ENCODE results near the gene ABCA4. TPM values are rescaled to one million over a fixed set of nuclear protein-coding genes. Genes with fewer than 3 reads are reported as not detected.

ABCA4 gene
- total RNA-seq, 1 experiment from 2014 or later, result 0.22 TPM

- TF ChIP-seq SIN3A (IDR thresholded peaks at IDR 0.05; ENCODE audit: low read depth), result no peak
Observed at GRCh38 chr1:94118471-94118870, 2.5 kb downstream of the ABCA4 start (continued).

- no TSS peak for BruUV-seq (replicated peaks)
- DNase-seq (ENCODE audit: low read depth, low spot score), result no peak
- no peak overlapping the region for H3K4me2 ChIP-seq (ENCODE audit: low read length)
- no peak overlapping the region for H3K4me3 ChIP-seq (replicated peaks in 1 of 2; ENCODE audit: low read depth in 1 of 2, low read length in 2 of 2)
- ChIA-PET CTCF (no interaction called here), RAD21 (ENCODE audit: low non-redundant PET in 1 of 2, low total read pairs in 2 of 2, uncharacterized antibody in 2 of 2, unreplicated experiment in 2 of 2) (no interaction called here), POLR2A (no interaction called here)
- H3K36me3 ChIP-seq (ENCODE audit: control insufficient read depth in 1 of 2, insufficient read depth in 2 of 2, low read length in 2 of 2), result no peaks in the 10 kb centered on the region
- H2AFZ ChIP-seq (ENCODE audit: low read depth, low read length, poor library complexity, severe bottlenecking), result no peak overlapping the region
- no peak for ATAC-seq
- H3K27me3 ChIP-seq (ENCODE audit: insufficient read depth, low read length), result no peaks in the 10 kb centered on the region
- TF ChIP-seq FOSL1 (IDR thresholded peaks at IDR 0.05; ENCODE audit: low read depth) (no peak), SRF (IDR thresholded peaks at IDR 0.05; ENCODE audit: low read depth) (no peak), EGR1 (IDR thresholded peaks at IDR 0.05; ENCODE audit: low read depth) (no peak), RAD21 (IDR thresholded peaks at IDR 0.05; ENCODE audit: low read depth) (no peak), CBX3 (IDR thresholded peaks at IDR 0.05; ENCODE audit: low read depth) (no peak), CEBPB (IDR thresholded peaks at IDR 0.05; ENCODE audit: low read depth) (no peak), POLR2A (IDR thresholded peaks at IDR 0.05; ENCODE audit: borderline replicate concordance, extremely low read depth, insufficient read depth, insufficient read length) (no peak), SIN3A (IDR thresholded peaks at IDR 0.05; ENCODE audit: low read depth) (no peak), ELF1 (IDR thresholded peaks at IDR 0.05; ENCODE audit: borderline replicate concordance, low read depth) (no peak), JUND (IDR thresholded peaks at IDR 0.05) (no peak), POLR2AphosphoS5 (IDR thresholded peaks at IDR 0.05; ENCODE audit: low read depth, low read length) (no peak), CTCF (IDR thresholded peaks at IDR 0.05 in 2 of 3, conservative IDR thresholded peaks at IDR 0.05 in 1 of 3; ENCODE audit: borderline replicate concordance in 1 of 3, insufficient read depth in 1 of 3, low read depth in 2 of 3, low read length in 2 of 3) (no peak), ZNF274 (IDR thresholded peaks at IDR 0.05; ENCODE audit: low read depth, low read length) (no peak), SP1 (IDR thresholded peaks at IDR 0.05; ENCODE audit: low read depth) (no peak), TCF7L2 (IDR thresholded peaks at IDR 0.05; ENCODE audit: borderline replicate concordance, extremely low read depth, insufficient read depth, insufficient read length) (no peak)
- TF ChIP-seq, protein P1, sequence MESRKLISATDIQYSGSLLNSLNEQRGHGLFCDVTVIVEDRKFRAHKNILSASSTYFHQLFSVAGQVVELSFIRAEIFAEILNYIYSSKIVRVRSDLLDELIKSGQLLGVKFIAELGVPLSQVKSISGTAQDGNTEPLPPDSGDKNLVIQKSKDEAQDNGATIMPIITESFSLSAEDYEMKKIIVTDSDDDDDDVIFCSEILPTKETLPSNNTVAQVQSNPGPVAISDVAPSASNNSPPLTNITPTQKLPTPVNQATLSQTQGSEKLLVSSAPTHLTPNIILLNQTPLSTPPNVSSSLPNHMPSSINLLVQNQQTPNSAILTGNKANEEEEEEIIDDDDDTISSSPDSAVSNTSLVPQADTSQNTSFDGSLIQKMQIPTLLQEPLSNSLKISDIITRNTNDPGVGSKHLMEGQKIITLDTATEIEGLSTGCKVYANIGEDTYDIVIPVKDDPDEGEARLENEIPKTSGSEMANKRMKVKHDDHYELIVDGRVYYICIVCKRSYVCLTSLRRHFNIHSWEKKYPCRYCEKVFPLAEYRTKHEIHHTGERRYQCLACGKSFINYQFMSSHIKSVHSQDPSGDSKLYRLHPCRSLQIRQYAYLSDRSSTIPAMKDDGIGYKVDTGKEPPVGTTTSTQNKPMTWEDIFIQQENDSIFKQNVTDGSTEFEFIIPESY (IDR thresholded peaks at IDR 0.05; ENCODE audit: extremely low read depth, insufficient replicate concordance, low read length), result no peak
- TF ChIP-seq, protein P2, sequence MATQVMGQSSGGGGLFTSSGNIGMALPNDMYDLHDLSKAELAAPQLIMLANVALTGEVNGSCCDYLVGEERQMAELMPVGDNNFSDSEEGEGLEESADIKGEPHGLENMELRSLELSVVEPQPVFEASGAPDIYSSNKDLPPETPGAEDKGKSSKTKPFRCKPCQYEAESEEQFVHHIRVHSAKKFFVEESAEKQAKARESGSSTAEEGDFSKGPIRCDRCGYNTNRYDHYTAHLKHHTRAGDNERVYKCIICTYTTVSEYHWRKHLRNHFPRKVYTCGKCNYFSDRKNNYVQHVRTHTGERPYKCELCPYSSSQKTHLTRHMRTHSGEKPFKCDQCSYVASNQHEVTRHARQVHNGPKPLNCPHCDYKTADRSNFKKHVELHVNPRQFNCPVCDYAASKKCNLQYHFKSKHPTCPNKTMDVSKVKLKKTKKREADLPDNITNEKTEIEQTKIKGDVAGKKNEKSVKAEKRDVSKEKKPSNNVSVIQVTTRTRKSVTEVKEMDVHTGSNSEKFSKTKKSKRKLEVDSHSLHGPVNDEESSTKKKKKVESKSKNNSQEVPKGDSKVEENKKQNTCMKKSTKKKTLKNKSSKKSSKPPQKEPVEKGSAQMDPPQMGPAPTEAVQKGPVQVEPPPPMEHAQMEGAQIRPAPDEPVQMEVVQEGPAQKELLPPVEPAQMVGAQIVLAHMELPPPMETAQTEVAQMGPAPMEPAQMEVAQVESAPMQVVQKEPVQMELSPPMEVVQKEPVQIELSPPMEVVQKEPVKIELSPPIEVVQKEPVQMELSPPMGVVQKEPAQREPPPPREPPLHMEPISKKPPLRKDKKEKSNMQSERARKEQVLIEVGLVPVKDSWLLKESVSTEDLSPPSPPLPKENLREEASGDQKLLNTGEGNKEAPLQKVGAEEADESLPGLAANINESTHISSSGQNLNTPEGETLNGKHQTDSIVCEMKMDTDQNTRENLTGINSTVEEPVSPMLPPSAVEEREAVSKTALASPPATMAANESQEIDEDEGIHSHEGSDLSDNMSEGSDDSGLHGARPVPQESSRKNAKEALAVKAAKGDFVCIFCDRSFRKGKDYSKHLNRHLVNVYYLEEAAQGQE (IDR thresholded peaks at IDR 0.05; ENCODE audit: low read depth), result no peak
- TF ChIP-seq, protein P3, sequence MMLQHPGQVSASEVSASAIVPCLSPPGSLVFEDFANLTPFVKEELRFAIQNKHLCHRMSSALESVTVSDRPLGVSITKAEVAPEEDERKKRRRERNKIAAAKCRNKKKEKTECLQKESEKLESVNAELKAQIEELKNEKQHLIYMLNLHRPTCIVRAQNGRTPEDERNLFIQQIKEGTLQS (IDR thresholded peaks at IDR 0.05), result no peak
- H4K20me1 ChIP-seq (ENCODE audit: insufficient read depth), result no peaks in the 10 kb centered on the region
- H3K9ac ChIP-seq (ENCODE audit: low read length), result no peak overlapping the region
- H3K79me2 ChIP-seq (ENCODE audit: insufficient read depth, low read length), result no peaks in the 10 kb centered on the region
- no peaks in the 10 kb centered on the region for H3K9me3 ChIP-seq (ENCODE audit: control insufficient read depth in 1 of 2, insufficient read depth in 1 of 2, low read depth in 1 of 2, low read length in 2 of 2)
- intact Hi-C loops (cut with micrococcal nuclease), result no loop called here
- H3K27ac ChIP-seq (ENCODE audit: low read depth, low read length), result no peak overlapping the region
- H3K4me1 ChIP-seq (ENCODE audit: control insufficient read depth in 1 of 2, insufficient read depth in 2 of 2, low read length in 2 of 2), result no peaks in the 10 kb centered on the region; a peak in 1 of 4 replicates
- H3K9me2 ChIP-seq (ENCODE audit: insufficient read depth), result no peaks in the 10 kb centered on the region
Observed at GRCh38 chr1:94118013-94118412, 2.9 kb downstream of the ABCA4 start.
